ENCODE data around the gene CISD1. TPM values are rescaled to one million over a fixed set of nuclear protein-coding genes. Genes with fewer than 3 reads are reported as not detected.
A peak's percentile ranks its signal among the peaks of the same experiment; 100 is the strongest.

CISD1 gene
- total and polyA plus RNA-seq, 9 of the 15 experiments (the other 6 are each of a cell fraction or from before 2014, with no cell fraction given): 35.8 to 342 (median 118) TPM

GRCh38 chr10:58268946-58269781, at the start of gene CISD1 (continued):
- TF ChIP-seq POLR2G (IDR thresholded peaks at IDR 0.05; ENCODE audit: low read depth, low read length): peak; percentile 94
- peak; percentile 95 for TF ChIP-seq KDM2B (CRISPR knock-in tag; IDR thresholded peaks at IDR 0.05)
- no peak for TF ChIP-seq RBM25 (IDR thresholded peaks at IDR 0.05; ENCODE audit: low read depth, low read length, severe bottlenecking)
- no peak for TF ChIP-seq ZZZ3 (IDR thresholded peaks at IDR 0.05)
- no peak for TF ChIP-seq SNRNP70 (optimal IDR thresholded peaks at IDR 0.05; ENCODE audit: low read depth, low read length)
- no peak for TF ChIP-seq PTBP1 (IDR thresholded peaks at IDR 0.05; ENCODE audit: low read depth, low read length)
- TF ChIP-seq RB1 (IDR thresholded peaks at IDR 0.05; ENCODE audit: low read depth): peak; percentile 22; the same call in 1 of the 2 replicates
- peak; percentile 98 for TF ChIP-seq L3MBTL2 (IDR thresholded peaks at IDR 0.05)
- no peak for TF ChIP-seq TRIM28 (IDR thresholded peaks at IDR 0.05)
- TF ChIP-seq ZNF431 (CRISPR knock-in tag; IDR thresholded peaks at IDR 0.05): 0 out of 2 replicates have a peak, but pooled peaks have one; percentile 28
- TF ChIP-seq ZNF436 (CRISPR knock-in tag; IDR thresholded peaks at IDR 0.05): no peak
- no peak for TF ChIP-seq PREB (CRISPR knock-in tag; IDR thresholded peaks at IDR 0.05)
